Gastroesophageal sphincter (tissue), 3 donors: ENCODE data around the gene FHDC1.

Experiments used
- POLR2A ChIP-seq, 2 donors: fragments of 450-650 bp; IDR thresholded peaks; one replicate each; pipeline ENCODE4 v1.6.1; 2017; ENCODE audit warnings: antibody characterized with exemption in 2 of 2, mild to moderate bottlenecking in 2 of 2, moderate library complexity in 1 of 2
- POLR2AphosphoS5 ChIP-seq: sonication (generic); formaldehyde crosslinking; IDR thresholded peaks from one replicate; pipeline ENCODE4 v1.6.1; 2017; ENCODE audit warnings: antibody characterized with exemption
- TF ChIP-seq, protein P1 (sequence below), 4 experiments: fragments of 200-600 bp in 2 of 4; fragments of 450-650 bp in 2 of 4; sonication (generic) in 1 of 4; IDR thresholded peaks; one replicate each; pipeline ENCODE4 v1.5.1; 2017 to 2019; ENCODE audit warnings: antibody characterized with exemption in 4 of 4, mild to moderate bottlenecking in 2 of 4, moderate library complexity in 2 of 4

DNA sequence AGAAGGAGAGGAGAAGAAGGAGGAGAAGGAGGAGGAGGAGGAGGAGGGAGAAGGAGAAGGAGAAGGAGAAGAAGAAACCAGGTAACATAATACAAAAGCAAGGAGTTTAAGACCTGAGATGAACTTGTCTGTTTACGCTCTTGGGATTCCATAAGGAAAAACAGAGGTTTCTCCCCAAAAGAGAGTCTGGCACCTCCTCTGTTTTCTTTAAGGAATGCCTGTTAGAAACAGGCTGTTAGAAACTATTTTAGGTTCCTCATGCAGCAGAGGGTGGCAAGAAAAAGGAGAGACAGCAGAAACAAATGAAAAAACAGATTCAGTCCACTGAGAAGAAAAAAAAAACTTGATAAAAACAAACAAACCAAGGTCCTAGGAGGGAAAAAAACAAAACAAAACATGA is 10.3 kb upstream of the FHDC1 start:
- TF ChIP-seq, protein P1, sequence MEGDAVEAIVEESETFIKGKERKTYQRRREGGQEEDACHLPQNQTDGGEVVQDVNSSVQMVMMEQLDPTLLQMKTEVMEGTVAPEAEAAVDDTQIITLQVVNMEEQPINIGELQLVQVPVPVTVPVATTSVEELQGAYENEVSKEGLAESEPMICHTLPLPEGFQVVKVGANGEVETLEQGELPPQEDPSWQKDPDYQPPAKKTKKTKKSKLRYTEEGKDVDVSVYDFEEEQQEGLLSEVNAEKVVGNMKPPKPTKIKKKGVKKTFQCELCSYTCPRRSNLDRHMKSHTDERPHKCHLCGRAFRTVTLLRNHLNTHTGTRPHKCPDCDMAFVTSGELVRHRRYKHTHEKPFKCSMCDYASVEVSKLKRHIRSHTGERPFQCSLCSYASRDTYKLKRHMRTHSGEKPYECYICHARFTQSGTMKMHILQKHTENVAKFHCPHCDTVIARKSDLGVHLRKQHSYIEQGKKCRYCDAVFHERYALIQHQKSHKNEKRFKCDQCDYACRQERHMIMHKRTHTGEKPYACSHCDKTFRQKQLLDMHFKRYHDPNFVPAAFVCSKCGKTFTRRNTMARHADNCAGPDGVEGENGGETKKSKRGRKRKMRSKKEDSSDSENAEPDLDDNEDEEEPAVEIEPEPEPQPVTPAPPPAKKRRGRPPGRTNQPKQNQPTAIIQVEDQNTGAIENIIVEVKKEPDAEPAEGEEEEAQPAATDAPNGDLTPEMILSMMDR (IDR thresholded peaks at IDR 0.05), result no peak
- TF ChIP-seq POLR2AphosphoS5 (no peak), POLR2A (IDR thresholded peaks at IDR 0.05) (no peak)
